ENCODE data around the gene ETDC.

DNA sequence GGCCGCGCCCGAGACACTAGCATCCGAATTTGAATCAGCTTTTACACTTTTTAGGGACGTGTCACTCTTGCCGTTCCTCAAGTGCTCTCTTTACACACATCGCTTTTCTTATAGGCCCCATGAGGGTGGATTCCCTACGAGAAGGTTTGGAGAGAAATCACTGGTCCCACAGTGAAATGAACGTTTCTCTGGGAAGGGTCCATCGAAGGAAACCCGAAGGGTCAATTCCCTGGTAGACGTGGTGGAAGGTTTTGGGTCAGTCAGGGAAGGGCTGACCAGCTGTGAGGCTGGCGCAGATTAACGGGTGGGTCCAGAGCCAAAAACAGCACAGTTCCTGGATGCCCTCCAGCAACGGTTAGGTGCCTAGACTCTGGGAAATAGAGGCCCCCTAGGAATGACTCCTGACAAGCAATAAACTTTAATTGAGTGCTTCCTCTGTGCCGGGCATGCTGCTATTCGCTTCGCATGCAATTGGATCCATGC, 35.9 kb downstream of the ETDC start:
- TF ChIP-seq, protein P1, sequence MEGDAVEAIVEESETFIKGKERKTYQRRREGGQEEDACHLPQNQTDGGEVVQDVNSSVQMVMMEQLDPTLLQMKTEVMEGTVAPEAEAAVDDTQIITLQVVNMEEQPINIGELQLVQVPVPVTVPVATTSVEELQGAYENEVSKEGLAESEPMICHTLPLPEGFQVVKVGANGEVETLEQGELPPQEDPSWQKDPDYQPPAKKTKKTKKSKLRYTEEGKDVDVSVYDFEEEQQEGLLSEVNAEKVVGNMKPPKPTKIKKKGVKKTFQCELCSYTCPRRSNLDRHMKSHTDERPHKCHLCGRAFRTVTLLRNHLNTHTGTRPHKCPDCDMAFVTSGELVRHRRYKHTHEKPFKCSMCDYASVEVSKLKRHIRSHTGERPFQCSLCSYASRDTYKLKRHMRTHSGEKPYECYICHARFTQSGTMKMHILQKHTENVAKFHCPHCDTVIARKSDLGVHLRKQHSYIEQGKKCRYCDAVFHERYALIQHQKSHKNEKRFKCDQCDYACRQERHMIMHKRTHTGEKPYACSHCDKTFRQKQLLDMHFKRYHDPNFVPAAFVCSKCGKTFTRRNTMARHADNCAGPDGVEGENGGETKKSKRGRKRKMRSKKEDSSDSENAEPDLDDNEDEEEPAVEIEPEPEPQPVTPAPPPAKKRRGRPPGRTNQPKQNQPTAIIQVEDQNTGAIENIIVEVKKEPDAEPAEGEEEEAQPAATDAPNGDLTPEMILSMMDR (IDR thresholded peaks at IDR 0.05) = no peak
- TF ChIP-seq POLR2A (IDR thresholded peaks at IDR 0.05) = no peak

Data from uterus (tissue), 2 donors.